H1 (cell line): ENCODE results near the gene GRID1. TPM values are rescaled to one million over a fixed set of nuclear protein-coding genes. Genes with fewer than 3 reads are reported as not detected.
A peak's percentile ranks its signal among the peaks of the same experiment; 100 is the strongest.

ENCODE experiments used
- CTCF ChIA-PET: fragments of 300-600 bp; sonication (Branson Sonifier 250); formaldehyde crosslinking; loops from one replicate; lab custom pipeline; 2021; ENCODE audit not compliant: partially characterized antibody; lab: Charles Lee
- POLR2A ChIA-PET: fragments of 300-600 bp; sonication (Branson Sonifier 250); formaldehyde crosslinking; loops from one replicate; lab custom pipeline; 2021; ENCODE audit warnings: inconsistent platforms; ENCODE audit not compliant: partially characterized antibody; lab: Charles Lee
- DNase-seq, 2 experiments: peaks; one replicate each; pipeline versions ENCODE4 v3.0.0 to v3.0.0-alpha.2; 2010 to 2022; ENCODE audit warnings: low spot score in 2 of 2, low read depth in 1 of 2, mixed read lengths in 1 of 2
- FAIRE-seq: peaks from 2 replicates; lab custom pipeline; 2011; peaks lifted over from hg19 to GRCh38; lab: Jason Lieb, UNC
- H2AFZ ChIP-seq: 2 replicates; pipeline ENCODE4 v1.8.1; 2012; ENCODE audit warnings: low read length, inconsistent platforms
- H2AK5ac ChIP-seq: 2 replicates; pipeline ENCODE4 v1.6.1; 2013; ENCODE audit warnings: low read depth, low read length
- H2BK120ac ChIP-seq: replicated peaks from 2 replicates; pipeline ENCODE3; 2013; ENCODE audit warnings: low read depth, low read length, inconsistent platforms
- H2BK12ac ChIP-seq: 2 replicates; pipeline ENCODE4 v1.6.1; 2013; ENCODE audit warnings: low read depth, low read length
- H2BK15ac ChIP-seq: 2 replicates; pipeline ENCODE4 v1.6.1; 2013; ENCODE audit warnings: low read length
- H2BK20ac ChIP-seq: 2 replicates; pipeline ENCODE4 v1.6.1; 2013; ENCODE audit warnings: low read length
- H2BK5ac ChIP-seq: 2 replicates; pipeline ENCODE4 v1.6.1; 2013; ENCODE audit warnings: low read depth, low read length
- H3K14ac ChIP-seq: 2 replicates; pipeline ENCODE4 v1.6.1; 2013; ENCODE audit warnings: inconsistent platforms; ENCODE audit not compliant: insufficient read length
- H3K18ac ChIP-seq: 2 replicates; pipeline ENCODE4 v1.6.1; 2013; ENCODE audit warnings: low read length; ENCODE audit errors: extremely low read depth
- H3K23ac ChIP-seq: 2 replicates; pipeline ENCODE4 v1.6.1; 2013; ENCODE audit warnings: inconsistent platforms; ENCODE audit not compliant: insufficient read length
- H3K23me2 ChIP-seq: 2 replicates; pipeline ENCODE4 v1.6.1; 2013; ENCODE audit warnings: low read depth, low read length
- H3K27ac ChIP-seq: 2 replicates; pipeline ENCODE4 v1.6.1; 2011; ENCODE audit warnings: low read depth, low read length, inconsistent platforms
- H3K27me3 ChIP-seq, 4 experiments: replicated peaks in 1 of 4; 1 replicate in 1 of 4; 2 replicates in 3 of 4; pipeline versions ENCODE4 v1.6.1 to v1.8.1; 2011 to 2013; ENCODE audit warnings: low read length in 3 of 4, mild to moderate bottlenecking in 3 of 4, inconsistent platforms in 2 of 4, mixed read lengths in 2 of 4, moderate library complexity in 1 of 4; ENCODE audit not compliant: control insufficient read depth in 3 of 4, insufficient read depth in 3 of 4; ENCODE audit errors: extremely low read depth in 1 of 4
- H3K36me3 ChIP-seq, 4 experiments: 2 replicates each; pipeline versions ENCODE4 v1.6.1 to v1.8.1; 2011 to 2013; ENCODE audit warnings: mild to moderate bottlenecking in 4 of 4, low read length in 3 of 4, moderate library complexity in 2 of 4, control low read depth in 1 of 4, inconsistent platforms in 1 of 4; ENCODE audit not compliant: insufficient read depth in 4 of 4, control insufficient read depth in 2 of 4
- H3K4ac ChIP-seq: replicated peaks from 2 replicates; pipeline ENCODE3; 2013; ENCODE audit warnings: low read length, low read depth, mixed read lengths, inconsistent platforms; ENCODE audit not compliant: insufficient read length
- H3K4me1 ChIP-seq, 4 experiments: replicated peaks in 1 of 4; 1 replicate in 1 of 4; 2 replicates in 3 of 4; pipeline versions ENCODE4 v1.6.1 to v1.8.1; 2011 to 2013; ENCODE audit warnings: low read length in 3 of 4, inconsistent platforms in 2 of 4, mixed read lengths in 1 of 4; ENCODE audit not compliant: insufficient read depth in 4 of 4, control insufficient read depth in 3 of 4
- H3K4me2 ChIP-seq, 2 experiments: 2 replicates each; pipeline versions ENCODE4 v1.6.1 to v1.8.1; 2011 to 2013; ENCODE audit warnings: low read depth in 2 of 2, low read length in 2 of 2, control low read depth in 1 of 2, inconsistent platforms in 1 of 2, mild to moderate bottlenecking in 1 of 2; ENCODE audit not compliant: insufficient read depth in 1 of 2
- H3K4me3 ChIP-seq, 4 experiments: fragments of 200-600, 300-600 bp in 1 of 4; sonication (generic), shearing (Covaris generic), sonication (Bioruptor Twin) in 1 of 4; 2 replicates each; pipeline versions ENCODE4 v1.5.1 to v1.8.1; 2011 to 2016; ENCODE audit warnings: low read length in 4 of 4, low read depth in 3 of 4, control low read depth in 2 of 4, inconsistent platforms in 2 of 4, mild to moderate bottlenecking in 2 of 4, mixed read lengths in 1 of 4, moderate library complexity in 1 of 4; ENCODE audit not compliant: insufficient read depth in 2 of 4; ENCODE audit errors: extremely low read depth in 1 of 4
- H3K56ac ChIP-seq: replicated peaks from 2 replicates; pipeline ENCODE3; 2013; ENCODE audit warnings: low read depth, mild to moderate bottlenecking, mixed read lengths, low read length, inconsistent platforms; ENCODE audit not compliant: insufficient read length
- H3K79me1 ChIP-seq: 2 replicates; pipeline ENCODE4 v1.6.1; 2013; ENCODE audit warnings: low read depth, low read length, control low read depth
- H3K79me2 ChIP-seq, 2 experiments: 2 replicates each; pipeline versions ENCODE4 v1.6.1 to v1.8.1; 2012 to 2013; ENCODE audit warnings: low read length in 2 of 2, mild to moderate bottlenecking in 2 of 2, inconsistent platforms in 1 of 2; ENCODE audit not compliant: insufficient read depth in 2 of 2, control insufficient read depth in 1 of 2
- H3K9ac ChIP-seq, 4 experiments: replicated peaks in 1 of 4; 1 replicate in 1 of 4; 2 replicates in 3 of 4; pipeline versions ENCODE4 v1.6.1 to v1.8.1; 2011 to 2013; ENCODE audit warnings: low read depth in 3 of 4, low read length in 3 of 4, control low read depth in 2 of 4, mild to moderate bottlenecking in 2 of 4, moderate library complexity in 2 of 4, inconsistent platforms in 1 of 4; ENCODE audit errors: extremely low read depth in 1 of 4
- H3K9me3 ChIP-seq, 2 experiments: 2 replicates each; pipeline versions ENCODE4 v1.6.1 to v1.8.1; 2012 to 2013; ENCODE audit warnings: mild to moderate bottlenecking in 2 of 2, moderate library complexity in 2 of 2, control low read depth in 1 of 2, inconsistent platforms in 1 of 2, low read depth in 1 of 2, low read length in 1 of 2, mixed read lengths in 1 of 2; ENCODE audit not compliant: insufficient read depth in 2 of 2
- H4K20me1 ChIP-seq, 2 experiments: replicated peaks in 1 of 2; 2 replicates each; pipeline versions ENCODE3 to v1.8.1; 2011 to 2013; ENCODE audit warnings: inconsistent platforms in 2 of 2, low read length in 2 of 2, mild to moderate bottlenecking in 1 of 2; ENCODE audit not compliant: insufficient read depth in 2 of 2, control insufficient read depth in 1 of 2
- H4K5ac ChIP-seq: 2 replicates; pipeline ENCODE4 v1.6.1; 2013; ENCODE audit warnings: low read length, low read depth, mixed read lengths, inconsistent platforms; ENCODE audit not compliant: insufficient read length
- H4K8ac ChIP-seq: 2 replicates; pipeline ENCODE4 v1.8.0; 2013; ENCODE audit warnings: mild to moderate bottlenecking, moderate library complexity, low read length, inconsistent platforms; ENCODE audit not compliant: insufficient read depth; ENCODE audit errors: extremely low read depth
- H4K91ac ChIP-seq: replicated peaks from 2 replicates; pipeline ENCODE3; 2013; ENCODE audit warnings: low read length, mixed read lengths, inconsistent platforms; ENCODE audit not compliant: insufficient read length
- GTF2F1 ChIP-seq: IDR thresholded peaks from 2 replicates; pipeline ENCODE4 v1.6.1; 2012; ENCODE audit warnings: low read depth, low read length, improper control_type of control experiment, borderline replicate concordance
- KDM1A ChIP-seq: fragments of 200-600, 300-600 bp; sonication (generic); IDR thresholded peaks from 2 replicates; pipeline ENCODE4 v1.7.1; 2016; ENCODE audit warnings: mild to moderate bottlenecking, low read length, borderline replicate concordance
- WGBS, 2 experiments: shearing (Covaris generic) in 1 of 2; methylation state at CpG; one replicate each; pipeline versions ENCODE4 v1.1.6 to v1.1.7; 2013 to 2015; ENCODE audit warnings: low lambda C conversion rate in 2 of 2, mixed read lengths in 2 of 2, inconsistent platforms in 1 of 2, low coverage in 1 of 2, missing lambda C conversion rate in 1 of 2; ENCODE audit not compliant: insufficient replicate concordance in 2 of 2, insufficient coverage in 1 of 2, insufficient read length in 1 of 2; ENCODE audit errors: extremely low coverage in 1 of 2, missing lambda C conversion rate in 1 of 2; 5-methylcytosine and 5-hydroxymethylcytosine counted together
- polyA plus RNA-seq, 7 experiments: library from polyadenylated mRNA; depleted of rRNA in 3 of 7; stranded (reverse) in 5 of 7; unstranded in 2 of 7; fragments of >200 nt in 5 of 7; fragments of 200-250 nt in 2 of 7; gene quantifications; 1 replicate in 5 of 7; 2 replicates in 1 of 7; 4 replicates in 1 of 7; pipeline versions ENCODE4 v1.2.1 to v1.2.3, GENCODE V29; 2011 to 2013; ENCODE audit warnings: missing spikeins in 2 of 7, mixed read lengths in 2 of 7
- total RNA-seq: library from RNA; stranded (reverse); fragmentation: NEBNext Ultra II Directional; extraction: Animal tissue kit (Norgen Biotek cat#: 25700); gene quantifications from 2 replicates; pipeline ENCODE4 v1.2.1, GENCODE V29; 2021

GRID1 gene
- total and polyA plus RNA-seq, 2 of the 8 experiments (the other 6 are each of a cell fraction or from before 2014, with no cell fraction given) = 0.22 to 0.30 TPM

DNA sequence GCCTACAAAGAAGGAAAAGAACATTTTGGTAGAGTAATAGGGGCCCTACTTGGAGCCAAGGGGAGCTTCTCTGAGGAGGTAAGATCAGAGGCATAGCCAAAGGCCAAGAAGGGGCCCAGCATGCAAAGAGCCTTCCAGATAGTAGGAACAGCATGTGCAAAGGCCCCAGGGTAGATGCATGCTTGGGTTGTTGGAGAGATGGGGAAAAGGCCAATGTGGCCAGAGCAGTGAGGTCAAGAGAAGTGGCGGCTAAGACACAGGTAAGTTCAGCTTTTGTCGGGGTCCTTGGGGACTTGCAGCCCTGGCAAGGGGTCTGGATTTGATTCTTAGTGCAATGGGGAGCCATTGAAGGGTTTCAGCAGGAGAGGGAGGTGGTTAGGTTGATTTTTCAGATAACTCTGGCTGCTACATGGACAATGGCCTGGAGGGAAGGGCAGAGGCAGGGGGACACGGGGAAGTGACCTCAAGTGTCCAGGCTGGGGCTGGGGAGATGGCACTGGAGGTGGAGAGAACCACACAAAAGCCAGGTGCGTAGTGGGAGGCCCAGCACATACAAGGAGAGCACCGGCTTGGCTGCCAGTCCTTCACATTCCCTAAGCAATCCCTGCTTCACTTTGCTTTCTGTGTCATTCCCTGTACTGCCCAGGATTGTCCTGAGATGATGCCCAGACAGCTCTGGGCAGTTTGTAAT lies 16.5 kb downstream of the GRID1 start:
- no peaks in the 10 kb centered on the region; the same call in 1 of the 2 replicates for H3K79me1 ChIP-seq

More for the DNA sequence above, 16.5 kb downstream of the GRID1 start:
- Histone ChIP-seq H2BK120ac (no peak overlapping the region), H3K9ac (no peak overlapping the region), H4K20me1 (no peaks in the 10 kb centered on the region), H3K36me3 (no peaks in the 10 kb centered on the region), H2BK20ac (no peak overlapping the region), H2BK15ac (no peak overlapping the region), H3K4me2 (no peak overlapping the region), H3K56ac (no peak overlapping the region), H3K4ac (no peak overlapping the region), H3K23ac (no peak overlapping the region), H2AFZ (no peak overlapping the region), H4K5ac (no peak overlapping the region), H3K9me3 (no peaks in the 10 kb centered on the region), H3K23me2 (no peaks in the 10 kb centered on the region), H2BK12ac (no peak overlapping the region), H2BK5ac (no peak overlapping the region), H2AK5ac (no peak overlapping the region), H3K4me1 (peaks cover 0 to 2% (median 0%) of the 10 kb centered on the region in 4 experiments; a peak in 1 of 7 replicates), H3K18ac (no peak overlapping the region), H3K27me3 (no peaks in the 10 kb centered on the region), H3K14ac (no peak overlapping the region), H3K4me3 (no peak overlapping the region), H4K91ac (no peak overlapping the region), H4K8ac (no peak overlapping the region), H3K79me2 (no peaks in the 10 kb centered on the region), H3K27ac (no peak overlapping the region)
- ChIA-PET CTCF (interaction anchor here (0.5 to 25.2 kb wide), 36 partner anchors 10 to 558 kb away, joined by 3 to 498 read pairs (median 6); partner anchors contain the start of gene GRID1), POLR2A (interaction anchor here (0.6 to 0.8 kb wide), 2 partner anchors 10 to 15 kb away, joined by 3 read pairs; no protein-coding TSS in a partner anchor)
- no peak for DNase-seq
- TF ChIP-seq GTF2F1 (no peak), KDM1A (0 out of 2 replicates have a peak, but pooled peaks have one; percentile 15)
- 90% methylated on average over 5 of the region's 5 CpGs; no CpG with 5 or more reads in 1 of the 2 experiments for WGBS, 2 experiments
- FAIRE-seq = no peak
